SK-N-SH treated with all-trans-retinoic acid at 6 μM for 48 hours (cell line): ENCODE data around the gene BCKDHA.

ENCODE experiments used
- ATAC-seq: fragments of 200-7000 bp; cut with Tn5 transposase; 3 replicates; pipeline ENCODE4 v1.9.1; 2020; ENCODE audit warnings: mild to moderate bottlenecking, moderate library complexity
- ARNTL ChIP-seq: fragments of 450-650 bp; formaldehyde crosslinking; IDR thresholded peaks from 2 replicates; pipeline ENCODE4 v1.5.0; 2020; ENCODE audit warnings: low read depth, mild to moderate bottlenecking, moderate library complexity, borderline replicate concordance
- BACH2 ChIP-seq: fragments of 250-450 bp; sonication (Bioruptor Pico); IDR thresholded peaks from 2 replicates; pipeline ENCODE4 v1.9.0; 2021; ENCODE audit warnings: mild to moderate bottlenecking, borderline replicate concordance
- GLIS3 ChIP-seq: fragments of 250-450 bp; sonication (Bioruptor Pico); IDR thresholded peaks from 2 replicates; pipeline ENCODE4 v1.5.0; 2020; ENCODE audit warnings: mild to moderate bottlenecking, moderate library complexity
- ISL1 ChIP-seq: fragments of 250-450 bp; sonication (Bioruptor Pico); IDR thresholded peaks from 2 replicates; pipeline ENCODE4 v2.1.2; 2022; ENCODE audit warnings: mild to moderate bottlenecking, moderate library complexity
- OSR1 ChIP-seq: fragments of 250-450 bp; sonication (Bioruptor Pico); IDR thresholded peaks from 2 replicates; pipeline ENCODE4 v1.8.0; 2022; ENCODE audit warnings: moderate library complexity, mild to moderate bottlenecking, inconsistent platforms
- TOX ChIP-seq: fragments of 250-450 bp; sonication (Bioruptor Pico); IDR thresholded peaks from 2 replicates; pipeline ENCODE4 v1.8.0; 2021; ENCODE audit warnings: mild to moderate bottlenecking, moderate library complexity, borderline replicate concordance
- ZC3H10 ChIP-seq: fragments of 250-450 bp; sonication (Bioruptor Pico); IDR thresholded peaks from 2 replicates; pipeline ENCODE4 v1.5.1; 2021; ENCODE audit warnings: mild to moderate bottlenecking, moderate library complexity
- ZFP3 ChIP-seq: fragments of 250-450 bp; sonication (Bioruptor Pico); IDR thresholded peaks from 2 replicates; pipeline ENCODE4 v1.5.0; 2020; ENCODE audit warnings: mild to moderate bottlenecking, moderate library complexity
- ZFP30 ChIP-seq: fragments of 450-650 bp; formaldehyde crosslinking; IDR thresholded peaks from 2 replicates; pipeline ENCODE4 v1.5.0; 2022; ENCODE audit warnings: mild to moderate bottlenecking, moderate library complexity
- ZNF565 ChIP-seq: fragments of 450-650 bp; formaldehyde crosslinking; conservative IDR thresholded peaks from 2 replicates; pipeline ENCODE4 v1.5.0; 2020; ENCODE audit warnings: low read depth, mild to moderate bottlenecking, moderate library complexity
- ZNF70 ChIP-seq: fragments of 450-650 bp; formaldehyde crosslinking; IDR thresholded peaks from 2 replicates; pipeline ENCODE4 v1.5.0; 2020; ENCODE audit warnings: mild to moderate bottlenecking, moderate library complexity
- TF ChIP-seq, protein P1 (sequence below): fragments of 250-450 bp; sonication (Bioruptor Pico); IDR thresholded peaks from 2 replicates; pipeline ENCODE4 v1.8.0; 2021; ENCODE audit warnings: low read depth, mild to moderate bottlenecking, moderate library complexity, borderline replicate concordance
- TF ChIP-seq, protein P2 (sequence below): fragments of 250-450 bp; sonication (Bioruptor Pico); IDR thresholded peaks from 2 replicates; pipeline ENCODE4 v1.8.0; 2020; ENCODE audit warnings: mild to moderate bottlenecking, moderate library complexity, borderline replicate concordance
- TF ChIP-seq, protein P3 (sequence below): fragments of 250-450 bp; sonication (Bioruptor Pico); IDR thresholded peaks from 2 replicates; pipeline ENCODE4 v1.5.0; 2020; ENCODE audit warnings: mild to moderate bottlenecking, moderate library complexity
- TF ChIP-seq, protein P4 (sequence below): fragments of 250-450 bp; sonication (Bioruptor Pico); IDR thresholded peaks from 2 replicates; pipeline ENCODE4 v1.5.1; 2021; ENCODE audit warnings: mild to moderate bottlenecking, moderate library complexity

Gene BCKDHA

DNA sequence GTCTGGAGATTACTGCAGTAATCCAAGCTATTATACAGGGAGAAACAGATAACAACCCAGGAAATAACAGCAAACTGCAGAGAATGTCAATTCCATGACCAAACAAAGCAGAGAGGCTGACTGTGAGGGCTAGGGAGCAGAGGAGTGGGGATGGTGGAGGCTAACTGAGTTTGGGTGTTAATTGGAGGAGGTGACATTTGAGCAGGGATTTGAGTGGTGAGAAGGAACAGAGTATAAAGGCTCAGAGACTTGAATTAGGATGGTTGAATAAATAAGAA lies 39.0 kb downstream of the BCKDHA start:
- TF ChIP-seq TOX (CRISPR knock-in tag), result no peak
- no peak for TF ChIP-seq ARNTL (CRISPR knock-in tag)
- no peak for TF ChIP-seq ZNF565 (CRISPR knock-in tag)
- TF ChIP-seq, protein P1, sequence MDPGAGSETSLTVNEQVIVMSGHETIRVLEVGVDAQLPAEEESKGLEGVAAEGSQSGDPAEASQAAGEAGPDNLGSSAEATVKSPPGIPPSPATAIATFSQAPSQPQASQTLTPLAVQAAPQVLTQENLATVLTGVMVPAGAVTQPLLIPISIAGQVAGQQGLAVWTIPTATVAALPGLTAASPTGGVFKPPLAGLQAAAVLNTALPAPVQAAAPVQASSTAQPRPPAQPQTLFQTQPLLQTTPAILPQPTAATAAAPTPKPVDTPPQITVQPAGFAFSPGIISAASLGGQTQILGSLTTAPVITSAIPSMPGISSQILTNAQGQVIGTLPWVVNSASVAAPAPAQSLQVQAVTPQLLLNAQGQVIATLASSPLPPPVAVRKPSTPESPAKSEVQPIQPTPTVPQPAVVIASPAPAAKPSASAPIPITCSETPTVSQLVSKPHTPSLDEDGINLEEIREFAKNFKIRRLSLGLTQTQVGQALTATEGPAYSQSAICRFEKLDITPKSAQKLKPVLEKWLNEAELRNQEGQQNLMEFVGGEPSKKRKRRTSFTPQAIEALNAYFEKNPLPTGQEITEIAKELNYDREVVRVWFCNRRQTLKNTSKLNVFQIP, result no peak
- TF ChIP-seq ZNF70 (CRISPR knock-in tag), result no peak
- TF ChIP-seq ISL1 (CRISPR knock-in tag), result no peak
- TF ChIP-seq, protein P2, sequence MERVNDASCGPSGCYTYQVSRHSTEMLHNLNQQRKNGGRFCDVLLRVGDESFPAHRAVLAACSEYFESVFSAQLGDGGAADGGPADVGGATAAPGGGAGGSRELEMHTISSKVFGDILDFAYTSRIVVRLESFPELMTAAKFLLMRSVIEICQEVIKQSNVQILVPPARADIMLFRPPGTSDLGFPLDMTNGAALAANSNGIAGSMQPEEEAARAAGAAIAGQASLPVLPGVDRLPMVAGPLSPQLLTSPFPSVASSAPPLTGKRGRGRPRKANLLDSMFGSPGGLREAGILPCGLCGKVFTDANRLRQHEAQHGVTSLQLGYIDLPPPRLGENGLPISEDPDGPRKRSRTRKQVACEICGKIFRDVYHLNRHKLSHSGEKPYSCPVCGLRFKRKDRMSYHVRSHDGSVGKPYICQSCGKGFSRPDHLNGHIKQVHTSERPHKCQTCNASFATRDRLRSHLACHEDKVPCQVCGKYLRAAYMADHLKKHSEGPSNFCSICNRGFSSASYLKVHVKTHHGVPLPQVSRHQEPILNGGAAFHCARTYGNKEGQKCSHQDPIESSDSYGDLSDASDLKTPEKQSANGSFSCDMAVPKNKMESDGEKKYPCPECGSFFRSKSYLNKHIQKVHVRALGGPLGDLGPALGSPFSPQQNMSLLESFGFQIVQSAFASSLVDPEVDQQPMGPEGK (CRISPR knock-in tag), result no peak
- TF ChIP-seq GLIS3, result no peak
- TF ChIP-seq, protein P3, sequence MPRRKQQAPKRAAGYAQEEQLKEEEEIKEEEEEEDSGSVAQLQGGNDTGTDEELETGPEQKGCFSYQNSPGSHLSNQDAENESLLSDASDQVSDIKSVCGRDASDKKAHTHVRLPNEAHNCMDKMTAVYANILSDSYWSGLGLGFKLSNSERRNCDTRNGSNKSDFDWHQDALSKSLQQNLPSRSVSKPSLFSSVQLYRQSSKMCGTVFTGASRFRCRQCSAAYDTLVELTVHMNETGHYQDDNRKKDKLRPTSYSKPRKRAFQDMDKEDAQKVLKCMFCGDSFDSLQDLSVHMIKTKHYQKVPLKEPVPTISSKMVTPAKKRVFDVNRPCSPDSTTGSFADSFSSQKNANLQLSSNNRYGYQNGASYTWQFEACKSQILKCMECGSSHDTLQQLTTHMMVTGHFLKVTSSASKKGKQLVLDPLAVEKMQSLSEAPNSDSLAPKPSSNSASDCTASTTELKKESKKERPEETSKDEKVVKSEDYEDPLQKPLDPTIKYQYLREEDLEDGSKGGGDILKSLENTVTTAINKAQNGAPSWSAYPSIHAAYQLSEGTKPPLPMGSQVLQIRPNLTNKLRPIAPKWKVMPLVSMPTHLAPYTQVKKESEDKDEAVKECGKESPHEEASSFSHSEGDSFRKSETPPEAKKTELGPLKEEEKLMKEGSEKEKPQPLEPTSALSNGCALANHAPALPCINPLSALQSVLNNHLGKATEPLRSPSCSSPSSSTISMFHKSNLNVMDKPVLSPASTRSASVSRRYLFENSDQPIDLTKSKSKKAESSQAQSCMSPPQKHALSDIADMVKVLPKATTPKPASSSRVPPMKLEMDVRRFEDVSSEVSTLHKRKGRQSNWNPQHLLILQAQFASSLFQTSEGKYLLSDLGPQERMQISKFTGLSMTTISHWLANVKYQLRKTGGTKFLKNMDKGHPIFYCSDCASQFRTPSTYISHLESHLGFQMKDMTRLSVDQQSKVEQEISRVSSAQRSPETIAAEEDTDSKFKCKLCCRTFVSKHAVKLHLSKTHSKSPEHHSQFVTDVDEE (CRISPR knock-in tag), result no peak
- TF ChIP-seq, protein P4, sequence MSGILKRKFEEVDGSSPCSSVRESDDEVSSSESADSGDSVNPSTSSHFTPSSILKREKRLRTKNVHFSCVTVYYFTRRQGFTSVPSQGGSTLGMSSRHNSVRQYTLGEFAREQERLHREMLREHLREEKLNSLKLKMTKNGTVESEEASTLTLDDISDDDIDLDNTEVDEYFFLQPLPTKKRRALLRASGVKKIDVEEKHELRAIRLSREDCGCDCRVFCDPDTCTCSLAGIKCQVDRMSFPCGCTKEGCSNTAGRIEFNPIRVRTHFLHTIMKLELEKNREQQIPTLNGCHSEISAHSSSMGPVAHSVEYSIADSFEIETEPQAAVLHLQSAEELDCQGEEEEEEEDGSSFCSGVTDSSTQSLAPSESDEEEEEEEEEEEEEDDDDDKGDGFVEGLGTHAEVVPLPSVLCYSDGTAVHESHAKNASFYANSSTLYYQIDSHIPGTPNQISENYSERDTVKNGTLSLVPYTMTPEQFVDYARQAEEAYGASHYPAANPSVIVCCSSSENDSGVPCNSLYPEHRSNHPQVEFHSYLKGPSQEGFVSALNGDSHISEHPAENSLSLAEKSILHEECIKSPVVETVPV (CRISPR knock-in tag), result no peak
- TF ChIP-seq, all 23 proteins: peak for 0
- no peak for ATAC-seq

DNA sequence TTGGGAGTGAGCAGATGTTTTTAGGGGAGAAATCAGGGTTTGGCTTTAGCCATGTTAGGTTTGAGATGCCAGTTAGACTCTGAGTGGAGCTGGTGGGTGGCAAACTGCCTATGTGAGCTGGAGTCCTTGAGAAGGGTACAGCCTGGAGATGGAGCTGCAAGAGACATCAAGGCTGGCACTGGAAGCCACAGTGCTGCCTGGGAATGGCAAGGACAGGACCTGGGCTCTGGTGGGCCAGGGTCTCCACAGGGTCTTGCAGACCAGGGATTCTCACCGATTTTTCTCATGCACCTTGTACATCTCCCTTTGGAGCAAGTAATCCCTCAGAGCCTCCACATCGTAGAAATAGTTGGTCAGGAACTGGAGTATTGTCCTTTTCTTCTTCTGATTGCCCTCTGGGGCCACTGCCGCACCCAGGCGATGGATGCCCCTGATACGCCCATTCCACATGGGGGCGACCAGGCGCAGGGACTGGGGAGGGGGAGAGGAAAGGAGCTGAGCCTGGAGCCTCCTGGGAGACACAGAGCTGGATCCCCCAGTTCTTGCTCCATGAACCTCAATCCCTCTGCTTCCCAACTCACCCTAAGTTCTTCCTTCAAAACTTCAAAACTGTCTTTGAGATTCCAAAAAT lies 40.4 kb downstream of the BCKDHA start:
- no peak for ATAC-seq
- TF ChIP-seq ZNF70 (CRISPR knock-in tag), result no peak
- TF ChIP-seq OSR1 (CRISPR knock-in tag), result no peak
- no peak for TF ChIP-seq ZC3H10 (CRISPR knock-in tag)
- no peak for TF ChIP-seq ARNTL (CRISPR knock-in tag)
- TF ChIP-seq ZFP30 (CRISPR knock-in tag), result no peak
- TF ChIP-seq, protein P3 (CRISPR knock-in tag), result no peak
- TF ChIP-seq ISL1 (CRISPR knock-in tag), result no peak
- TF ChIP-seq ZFP3 (CRISPR knock-in tag), result no peak
- no peak for TF ChIP-seq BACH2 (CRISPR knock-in tag)

DNA sequence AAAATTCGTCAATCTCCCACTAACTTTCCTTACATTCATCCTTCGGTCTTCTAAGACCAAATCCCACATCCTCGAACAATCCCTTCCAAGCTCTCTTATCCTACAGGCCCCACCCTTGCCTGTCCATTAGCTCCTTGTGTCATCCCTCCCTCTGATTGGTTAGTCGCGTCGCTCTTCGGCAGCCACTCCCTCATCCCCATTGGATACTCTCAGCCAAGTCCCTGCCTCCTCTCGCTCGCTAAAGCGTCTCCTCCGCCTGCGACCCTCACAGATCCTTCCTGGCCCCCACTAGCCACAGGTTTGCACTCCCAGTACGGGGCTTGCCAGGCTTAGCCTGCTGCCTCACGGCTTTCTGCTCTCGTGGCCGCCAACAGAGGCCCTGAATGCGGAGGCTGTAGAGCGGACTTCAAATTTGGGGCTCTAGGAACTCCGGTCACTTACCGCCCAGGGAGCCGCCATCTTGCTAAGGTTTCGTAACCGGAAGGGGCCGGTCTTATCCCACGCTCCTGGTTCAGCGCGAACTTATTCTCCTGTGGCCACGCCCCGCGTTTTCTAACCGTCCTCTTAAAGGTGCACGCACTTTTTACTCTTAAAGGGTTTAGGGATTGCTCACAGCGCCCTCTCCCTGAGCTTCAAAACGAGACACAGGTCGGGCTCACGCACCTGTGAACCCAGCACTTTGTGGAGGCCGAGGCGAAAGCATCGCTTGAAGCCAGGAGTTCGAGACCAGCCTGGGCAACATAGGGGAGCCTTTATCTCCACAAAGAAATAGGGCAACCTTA lies 42.0 kb downstream of the BCKDHA start, which contains the start of gene DMAC2:
TSS of gene DMAC2 (minus strand) at position 472 of the 782 bp plus-strand sequence. CDS start at position 459, 13 bp downstream.
- peak; percentile 99 for ATAC-seq
- TF ChIP-seq ZNF70 (CRISPR knock-in tag), result peak; percentile 80
- TF ChIP-seq, protein P1, result no peak
